ENCODE data around the gene SHISA9.

DNA sequence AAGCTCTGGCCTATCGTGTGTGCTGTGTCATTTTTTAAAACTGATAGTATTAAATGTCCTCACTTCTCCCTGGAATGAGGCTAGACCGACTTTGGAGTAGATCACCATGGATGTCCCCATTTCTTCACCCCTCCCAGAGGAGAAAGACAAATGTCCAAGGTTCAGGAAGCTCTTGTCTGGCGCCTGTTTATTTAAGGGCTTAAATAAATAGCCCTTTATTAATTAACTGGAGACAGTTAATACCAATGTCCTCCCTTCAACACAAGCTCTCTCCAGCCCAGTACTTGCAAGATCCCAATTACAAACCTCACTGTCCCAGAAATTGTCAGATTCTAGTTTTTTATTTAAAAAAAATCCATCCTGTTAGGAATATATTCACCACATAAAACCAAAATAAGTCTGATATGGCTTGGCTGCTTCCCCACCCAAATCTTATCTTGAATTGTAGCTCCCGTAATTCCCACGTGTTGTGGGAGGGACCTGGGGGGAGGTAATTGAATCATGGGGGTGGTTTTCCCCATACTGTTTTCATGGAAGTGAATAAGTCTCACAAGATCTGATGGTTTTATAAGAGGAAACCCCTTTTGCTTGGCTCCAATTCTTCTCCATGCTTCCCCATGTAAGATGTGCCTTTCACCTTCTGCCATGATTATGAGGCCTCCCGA, 344.4 kb downstream of the SHISA9 start:
- TF ChIP-seq POLR2A (IDR thresholded peaks at IDR 0.05; ENCODE audit: low read length) = no peak
- TF ChIP-seq GATA1 (IDR thresholded peaks at IDR 0.05; ENCODE audit: low read depth, low read length) = no peak

Measured in erythroblast (primary cell).